K562 (cell line): Measurements from ENCODE around the gene ANKDD1A. TPM values are rescaled to one million over a fixed set of nuclear protein-coding genes. Genes with fewer than 3 reads are reported as not detected.

Experiments used
- CEBPG ChIP-seq, 3 experiments: fragments of 200-800 bp in 1 of 3; sonication (Bioruptor generic) in 1 of 3; sonication (generic) in 1 of 3; formaldehyde crosslinking in 1 of 3; IDR thresholded peaks in 2 of 3; conservative IDR thresholded peaks in 1 of 3; 2 replicates each; pipeline versions ENCODE4 v1.6.1 to v1.8.0; 2016 to 2022; ENCODE audit warnings: missing compliant biosample characterization in 2 of 3, missing genetic modification characterization in 2 of 3, mild to moderate bottlenecking in 1 of 3, missing genetic modification reagents in 1 of 3
- ETV1 ChIP-seq: fragments of 450-650 bp; conservative IDR thresholded peaks from 2 replicates; pipeline ENCODE4 v1.6.1; 2016; ENCODE audit warnings: missing genetic modification characterization, control low read depth, low read depth, missing compliant biosample characterization
- FOXP1 ChIP-seq: sonication (generic); formaldehyde crosslinking; IDR thresholded peaks from 2 replicates; pipeline ENCODE4 v1.8.0; 2022; ENCODE audit warnings: mild to moderate bottlenecking, missing genetic modification reagents
- FUS ChIP-seq: fragments of 200-400 bp; formaldehyde crosslinking; optimal IDR thresholded peaks from 2 replicates; pipeline ENCODE3; 2017; ENCODE audit warnings: low read depth, low read length
- HDAC3 ChIP-seq: fragments of 450-650 bp; IDR thresholded peaks from 2 replicates; pipeline ENCODE4 v1.6.1; 2018; ENCODE audit warnings: borderline replicate concordance, mild to moderate bottlenecking, moderate library complexity; ENCODE audit not compliant: partially characterized antibody
- HMGN3 ChIP-seq: IDR thresholded peaks from 2 replicates; pipeline ENCODE4 v1.6.1; 2011; ENCODE audit warnings: borderline replicate concordance, low read depth, mild to moderate bottlenecking, mixed read lengths, low read length; ENCODE audit not compliant: insufficient read length; ENCODE audit errors: extremely low read depth
- L3MBTL2 ChIP-seq: fragments of 450-650 bp; IDR thresholded peaks from 2 replicates; pipeline ENCODE4 v1.6.1; 2016; ENCODE audit warnings: mild to moderate bottlenecking, moderate library complexity
- MIER1 ChIP-seq: fragments of 450-650 bp; IDR thresholded peaks from 2 replicates; pipeline ENCODE4 v1.6.1; 2016; ENCODE audit warnings: antibody characterized with exemption, mild to moderate bottlenecking, low read depth
- NCOA2 ChIP-seq, 2 experiments: fragments of 450-650 bp; IDR thresholded peaks; 2 replicates each; pipeline ENCODE4 v1.6.1; 2018; ENCODE audit warnings: mild to moderate bottlenecking in 2 of 2, moderate library complexity in 1 of 2; ENCODE audit not compliant: partially characterized antibody in 2 of 2
- NCOA6 ChIP-seq: fragments of 450-650 bp; IDR thresholded peaks from 2 replicates; pipeline ENCODE4 v1.6.1; 2017; ENCODE audit warnings: mild to moderate bottlenecking
- NFXL1 ChIP-seq: fragments of 450-650 bp; formaldehyde crosslinking; IDR thresholded peaks from 2 replicates; pipeline ENCODE4 v1.4.0; 2021; ENCODE audit warnings: mild to moderate bottlenecking
- POLR2AphosphoS2 ChIP-seq: IDR thresholded peaks from 2 replicates; pipeline ENCODE4 v1.6.1; 2012; ENCODE audit warnings: low read length, improper control_type of control experiment
- SMARCE1 ChIP-seq: fragments of 450-650 bp; IDR thresholded peaks from 2 replicates; pipeline ENCODE4 v1.7.1; 2016; ENCODE audit warnings: mild to moderate bottlenecking
- ZNF384 ChIP-seq: IDR thresholded peaks from 2 replicates; pipeline ENCODE4 v1.6.1; 2012; ENCODE audit warnings: low read depth, low read length, improper control_type of control experiment
- ZNF436 ChIP-seq: fragments of 250-450, 450-650 bp; sonication (Bioruptor Pico); formaldehyde crosslinking; IDR thresholded peaks from 2 replicates; pipeline ENCODE4 v1.7.0; 2020; ENCODE audit warnings: mild to moderate bottlenecking
- polyA plus RNA-seq, 8 experiments: library from polyadenylated mRNA; depleted of rRNA in 4 of 8; stranded (reverse) in 5 of 8; unstranded in 3 of 8; fragments of >200 nt; fragmentation: Nextera tagmentation in 2 of 8; fragmentation: Illumina TruSeq in 1 of 8; extraction: Ambion mirVana in 2 of 8; extraction: Trizol in 1 of 8; gene quantifications; 2 replicates each; pipeline versions ENCODE4 v1.2.1 to v1.2.3, GENCODE V29; 2011 to 2014; ENCODE audit warnings: inconsistent platforms in 1 of 8, missing spikeins in 1 of 8
- total RNA-seq, 7 experiments: library from RNA; depleted of rRNA in 6 of 7; stranded (reverse); fragments of >200 nt in 6 of 7; fragmentation: Illumina TruSeq in 2 of 7; extraction: Trizol in 2 of 7; gene quantifications; 2 replicates each; pipeline versions ENCODE4 v1.2.1 to v1.2.3, GENCODE V29; 2011 to 2021; ENCODE audit warnings: low replicate concordance in 1 of 7
- TF ChIP-seq, protein P1 (sequence below): fragments of 250-450 bp; sonication (Bioruptor Pico); IDR thresholded peaks from 2 replicates; pipeline ENCODE4 v1.4.0; 2020
- TF ChIP-seq, protein P2 (sequence below): sonication (generic); formaldehyde crosslinking; IDR thresholded peaks from 2 replicates; pipeline ENCODE4 v1.8.1; 2023; ENCODE audit warnings: mild to moderate bottlenecking, missing genetic modification reagents
- TF ChIP-seq, protein P3 (sequence below): fragments of 450-650 bp; formaldehyde crosslinking; conservative IDR thresholded peaks from 2 replicates; pipeline ENCODE4 v1.4.0; 2022; ENCODE audit warnings: mild to moderate bottlenecking, missing genetic modification characterization

The ANKDD1A gene
- total and polyA plus RNA-seq, 9 of the 15 experiments (the other 6 are each of a cell fraction or from before 2014, with no cell fraction given), result 0.08 to 0.80 (median 0.43) TPM

DNA sequence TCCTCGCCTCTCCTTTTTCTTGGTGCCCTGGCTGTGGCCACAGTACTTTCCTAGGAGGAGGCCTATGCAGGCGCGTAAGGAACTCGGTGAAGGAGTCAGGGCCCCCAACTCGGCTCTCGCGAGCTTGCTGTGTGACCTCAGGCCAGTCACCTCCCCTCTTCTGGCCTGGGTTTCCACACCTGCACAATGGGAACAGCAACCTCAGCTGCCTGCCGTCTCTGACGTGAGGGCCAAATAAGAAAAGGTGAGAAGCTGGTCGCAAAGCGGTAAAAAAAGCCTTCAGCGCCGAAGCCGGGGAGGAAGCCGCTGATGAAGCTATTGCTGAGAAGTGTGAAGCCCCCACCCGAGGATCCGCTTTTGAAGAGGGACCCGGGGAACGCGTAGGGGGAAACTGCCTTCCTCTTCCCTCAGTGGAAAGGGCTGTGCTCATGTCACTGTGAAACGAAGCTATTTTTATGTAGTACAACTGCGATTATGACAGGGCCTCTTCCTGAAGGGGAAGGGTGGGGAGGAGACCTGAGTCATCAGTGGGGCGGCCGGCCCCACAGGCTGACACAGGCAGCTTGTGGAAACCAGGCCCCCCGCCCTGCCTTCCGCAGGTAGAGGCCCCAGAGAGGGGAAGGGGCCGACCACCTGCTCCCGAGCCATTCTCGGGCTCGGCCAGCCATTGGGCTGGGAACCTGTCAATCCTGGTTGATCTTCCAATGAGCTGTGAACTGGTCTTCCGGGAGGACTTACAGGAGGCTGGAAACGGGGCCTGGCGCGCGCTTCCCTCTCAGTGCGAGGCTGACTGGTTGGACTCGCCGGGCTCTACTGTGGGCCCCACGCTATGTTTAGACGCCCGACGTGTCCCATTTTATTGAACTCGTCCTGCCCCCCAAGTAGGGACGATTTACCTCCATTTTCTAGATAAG is 18.0 kb upstream of the ANKDD1A start (continued):
- TF ChIP-seq CEBPG (CRISPR knock-in tag; IDR thresholded peaks at IDR 0.05), result no peak
- TF ChIP-seq CEBPG (tag; conservative IDR thresholded peaks at IDR 0.05 in 1 of 2, IDR thresholded peaks at IDR 0.05 in 1 of 2), result no peak
- peak; percentile 96 for TF ChIP-seq L3MBTL2
- TF ChIP-seq POLR2AphosphoS2, result no peak
- TF ChIP-seq, protein P1, sequence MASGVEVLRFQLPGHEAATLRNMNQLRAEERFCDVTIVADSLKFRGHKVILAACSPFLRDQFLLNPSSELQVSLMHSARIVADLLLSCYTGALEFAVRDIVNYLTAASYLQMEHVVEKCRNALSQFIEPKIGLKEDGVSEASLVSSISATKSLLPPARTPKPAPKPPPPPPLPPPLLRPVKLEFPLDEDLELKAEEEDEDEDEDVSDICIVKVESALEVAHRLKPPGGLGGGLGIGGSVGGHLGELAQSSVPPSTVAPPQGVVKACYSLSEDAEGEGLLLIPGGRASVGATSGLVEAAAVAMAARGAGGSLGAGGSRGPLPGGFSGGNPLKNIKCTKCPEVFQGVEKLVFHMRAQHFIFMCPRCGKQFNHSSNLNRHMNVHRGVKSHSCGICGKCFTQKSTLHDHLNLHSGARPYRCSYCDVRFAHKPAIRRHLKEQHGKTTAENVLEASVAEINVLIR (CRISPR knock-in tag), result peak; percentile 50; the same call in 1 of the 2 replicates
- TF ChIP-seq, protein P2, sequence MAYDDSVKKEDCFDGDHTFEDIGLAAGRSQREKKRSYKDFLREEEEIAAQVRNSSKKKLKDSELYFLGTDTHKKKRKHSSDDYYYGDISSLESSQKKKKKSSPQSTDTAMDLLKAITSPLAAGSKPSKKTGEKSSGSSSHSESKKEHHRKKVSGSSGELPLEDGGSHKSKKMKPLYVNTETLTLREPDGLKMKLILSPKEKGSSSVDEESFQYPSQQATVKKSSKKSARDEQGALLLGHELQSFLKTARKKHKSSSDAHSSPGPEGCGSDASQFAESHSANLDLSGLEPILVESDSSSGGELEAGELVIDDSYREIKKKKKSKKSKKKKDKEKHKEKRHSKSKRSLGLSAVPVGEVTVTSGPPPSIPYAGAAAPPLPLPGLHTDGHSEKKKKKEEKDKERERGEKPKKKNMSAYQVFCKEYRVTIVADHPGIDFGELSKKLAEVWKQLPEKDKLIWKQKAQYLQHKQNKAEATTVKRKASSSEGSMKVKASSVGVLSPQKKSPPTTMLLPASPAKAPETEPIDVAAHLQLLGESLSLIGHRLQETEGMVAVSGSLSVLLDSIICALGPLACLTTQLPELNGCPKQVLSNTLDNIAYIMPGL (CRISPR knock-in tag), result no peak
- 0 out of 2 replicates have a peak, but pooled peaks have one; percentile 55 for TF ChIP-seq SMARCE1
- TF ChIP-seq ZNF384, result no peak
- no peak for TF ChIP-seq NCOA2 (IDR thresholded peaks at IDR 0.05; ENCODE audit: partially characterized antibody in 2 of 2)
- no peak for TF ChIP-seq NCOA6
- TF ChIP-seq FOXP1, result no peak
- no peak for TF ChIP-seq FUS
- TF ChIP-seq NFXL1 (CRISPR knock-in tag), result no peak
- peak; percentile 41 for TF ChIP-seq HMGN3
- TF ChIP-seq HDAC3, result no peak
- TF ChIP-seq MIER1, result no peak
- TF ChIP-seq, protein P3, sequence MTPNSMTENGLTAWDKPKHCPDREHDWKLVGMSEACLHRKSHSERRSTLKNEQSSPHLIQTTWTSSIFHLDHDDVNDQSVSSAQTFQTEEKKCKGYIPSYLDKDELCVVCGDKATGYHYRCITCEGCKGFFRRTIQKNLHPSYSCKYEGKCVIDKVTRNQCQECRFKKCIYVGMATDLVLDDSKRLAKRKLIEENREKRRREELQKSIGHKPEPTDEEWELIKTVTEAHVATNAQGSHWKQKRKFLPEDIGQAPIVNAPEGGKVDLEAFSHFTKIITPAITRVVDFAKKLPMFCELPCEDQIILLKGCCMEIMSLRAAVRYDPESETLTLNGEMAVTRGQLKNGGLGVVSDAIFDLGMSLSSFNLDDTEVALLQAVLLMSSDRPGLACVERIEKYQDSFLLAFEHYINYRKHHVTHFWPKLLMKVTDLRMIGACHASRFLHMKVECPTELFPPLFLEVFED (CRISPR knock-in tag), result no peak
- TF ChIP-seq ZNF436 (CRISPR knock-in tag), result no peak
- TF ChIP-seq ETV1 (tag), result peak; percentile 81
